Stimulated activated memory B cell treated with anti-CD40 and anti-IgM and Interleukin-4, amounts not matched to agents 10 μg/mL and 1 μg/mL and 100 μg/mL, for 72 hours (primary cell): ENCODE results near the gene SCNN1B.

Experiments
- ATAC-seq: fragments of 150-1000 bp; cut with Tn5 transposase; 2 replicates; pipeline ENCODE4 v1.10.0; 2021
- H3K27ac Mint-ChIP-seq: one replicate; pipeline ENCODE4 v1.8.0; 2022; ENCODE audit warnings: mild to moderate bottlenecking, mixed read lengths
- H3K27me3 Mint-ChIP-seq: one replicate; pipeline ENCODE4 v1.8.0; 2022; ENCODE audit warnings: mixed read lengths
- H3K36me3 Mint-ChIP-seq: one replicate; pipeline ENCODE4 v1.8.0; 2022; ENCODE audit warnings: mixed read lengths
- H3K4me1 Mint-ChIP-seq: one replicate; pipeline ENCODE4 v1.8.0; 2022; ENCODE audit warnings: mixed read lengths
- H3K4me3 Mint-ChIP-seq: one replicate; pipeline ENCODE4 v1.8.0; 2022; ENCODE audit warnings: mild to moderate bottlenecking, moderate library complexity, mixed read lengths
- H3K9me3 Mint-ChIP-seq: one replicate; pipeline ENCODE4 v1.8.0; 2022; ENCODE audit warnings: mixed read lengths

The SCNN1B gene

DNA sequence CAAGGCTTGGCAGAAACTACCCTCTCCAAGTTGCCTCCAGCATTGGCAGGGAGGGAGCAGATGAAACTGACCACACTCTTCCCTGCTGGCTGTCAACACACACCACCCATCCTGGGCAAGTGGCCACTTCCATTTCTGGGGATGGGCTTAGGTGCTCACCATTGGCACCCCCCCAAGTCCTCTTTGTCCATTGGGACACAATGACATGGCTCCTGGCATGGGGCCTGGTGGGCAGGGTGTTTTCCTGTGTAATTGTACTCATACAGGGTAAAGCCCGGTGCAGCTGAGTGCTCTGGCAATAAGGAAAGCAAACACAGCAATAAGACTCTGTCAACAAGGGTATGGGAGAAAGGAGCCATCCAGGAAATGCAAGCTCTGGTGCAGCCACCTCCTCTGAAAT, 22.6 kb downstream of the SCNN1B start:
- no peak overlapping the region for H3K27ac Mint-ChIP-seq
- peaks cover 25% of the 10 kb centered on the region for H3K4me1 Mint-ChIP-seq
- H3K9me3 Mint-ChIP-seq: no peaks in the 10 kb centered on the region
- H3K4me3 Mint-ChIP-seq: no peak overlapping the region
- ATAC-seq: no peak
- H3K36me3 Mint-ChIP-seq: no peaks in the 10 kb centered on the region
- no peaks in the 10 kb centered on the region for H3K27me3 Mint-ChIP-seq

DNA sequence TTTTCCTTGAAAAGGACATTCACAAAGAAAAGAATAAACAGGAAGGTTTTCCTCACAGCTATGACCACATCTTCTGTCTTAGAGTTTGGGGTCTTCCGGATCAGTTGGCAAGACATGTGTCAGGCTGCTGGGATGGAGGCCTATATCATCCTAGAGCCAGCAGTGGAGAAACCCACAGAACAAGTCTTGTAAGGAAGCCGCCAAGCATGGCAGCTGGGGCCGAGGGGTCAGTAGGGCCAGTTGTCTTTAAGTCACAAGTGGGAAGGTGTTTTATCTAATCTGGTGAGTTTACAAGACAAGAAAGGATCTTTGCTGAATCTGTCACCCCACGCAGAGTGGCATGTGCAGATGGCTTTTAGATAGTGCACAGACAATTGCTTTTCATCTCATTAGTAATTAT, 25.7 kb downstream of the SCNN1B start:
- Mint-ChIP-seq H3K4me3 (no peak overlapping the region), H3K9me3 (no peaks in the 10 kb centered on the region), H3K36me3 (no peaks in the 10 kb centered on the region), H3K27ac (no peak overlapping the region), H3K4me1 (peaks cover 27% of the 10 kb centered on the region), H3K27me3 (no peaks in the 10 kb centered on the region)
- ATAC-seq: no peak

DNA sequence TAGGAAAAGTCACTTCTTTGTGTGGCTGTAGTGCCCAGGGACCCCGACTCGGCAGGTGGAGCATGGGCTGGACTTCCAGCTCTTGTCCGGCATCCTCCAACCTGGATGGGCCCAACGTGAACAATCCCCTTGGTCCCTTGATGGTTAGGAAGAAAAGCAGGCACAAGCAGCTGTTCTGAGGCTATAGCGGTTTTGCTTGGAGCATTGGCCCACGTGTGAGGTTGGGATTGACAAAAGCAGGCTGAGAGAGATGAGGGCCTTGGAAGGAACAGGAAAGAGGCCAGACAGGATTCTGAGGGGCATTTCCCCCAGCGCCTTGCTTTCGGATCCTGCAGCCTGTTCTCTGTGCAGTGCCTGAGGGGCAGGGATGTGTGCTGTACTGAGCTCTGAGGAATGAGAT, 28.1 kb downstream of the SCNN1B start:
- no peaks in the 10 kb centered on the region for H3K9me3 Mint-ChIP-seq
- H3K27ac Mint-ChIP-seq: peak overlapping the region; percentile 42
- H3K36me3 Mint-ChIP-seq: no peaks in the 10 kb centered on the region
- no peak for ATAC-seq
- H3K27me3 Mint-ChIP-seq: no peaks in the 10 kb centered on the region
- peaks cover 21% of the 10 kb centered on the region for H3K4me1 Mint-ChIP-seq
- H3K4me3 Mint-ChIP-seq: no peak overlapping the region

DNA sequence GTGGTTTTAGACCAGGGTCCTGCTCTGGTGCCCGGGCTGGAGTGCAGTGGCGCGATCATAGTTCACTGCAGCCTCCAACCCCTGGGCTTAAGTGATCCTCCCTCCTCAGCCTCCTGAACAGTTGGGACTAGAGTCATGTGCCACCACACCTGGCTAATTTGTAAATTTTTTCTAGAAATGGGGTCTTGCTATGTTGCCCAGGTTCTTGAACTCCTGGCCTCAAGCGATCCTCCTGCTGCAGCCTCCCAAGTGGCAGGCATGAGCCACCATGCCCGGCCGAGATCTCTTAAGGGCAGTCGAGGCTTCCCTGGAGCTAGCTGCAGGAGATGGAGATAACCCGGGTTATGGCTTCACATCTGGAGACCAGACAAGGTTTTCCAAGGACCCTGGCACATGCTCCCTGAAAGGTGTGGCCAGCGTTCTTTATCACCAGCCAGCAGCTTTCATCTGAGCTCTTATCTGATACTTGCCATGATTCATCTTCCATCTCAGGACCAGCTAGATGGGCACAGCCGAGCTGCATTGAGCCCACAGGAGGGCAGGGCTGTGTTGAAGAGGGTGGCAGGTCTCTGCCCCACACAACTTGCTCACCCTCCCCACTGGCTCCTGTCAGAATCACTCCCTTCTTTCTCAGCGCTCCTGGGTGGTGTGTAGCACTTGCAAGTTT, 28.6 kb downstream of the SCNN1B start:
- Mint-ChIP-seq H3K4me3 (no peak overlapping the region), H3K4me1 (peaks cover 26% of the 10 kb centered on the region), H3K27me3 (no peaks in the 10 kb centered on the region), H3K36me3 (no peaks in the 10 kb centered on the region), H3K9me3 (no peaks in the 10 kb centered on the region), H3K27ac (no peak overlapping the region)
- ATAC-seq: no peak

DNA sequence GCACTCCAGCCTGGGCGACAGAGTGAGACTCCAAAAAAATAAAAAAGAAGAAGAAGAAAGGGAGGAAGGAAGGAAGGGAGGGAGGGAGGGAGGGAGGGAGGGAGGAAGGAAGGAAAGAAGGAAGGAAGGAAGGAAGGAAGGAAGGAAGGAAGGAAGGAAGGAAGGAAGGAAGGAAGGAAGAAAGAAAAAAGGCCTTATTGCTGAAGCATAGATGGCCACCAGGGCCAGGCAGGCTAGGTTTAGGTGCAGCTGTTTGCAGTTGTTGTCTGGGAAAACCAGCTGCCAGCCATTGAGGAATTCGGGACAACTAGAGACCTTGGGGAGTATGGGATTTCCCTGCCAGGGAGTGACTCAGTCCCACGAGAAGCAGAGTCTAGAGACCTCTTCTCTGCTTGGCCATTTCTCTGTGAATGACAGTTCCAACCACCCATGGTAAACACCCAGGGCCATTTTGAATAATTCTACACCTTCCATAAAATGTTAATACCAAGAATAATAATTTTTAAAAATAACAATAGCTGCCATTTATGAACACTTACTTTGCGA, 31.0 kb downstream of the SCNN1B start:
- peaks cover 38% of the 10 kb centered on the region for H3K4me1 Mint-ChIP-seq
- no peak overlapping the region for H3K27ac Mint-ChIP-seq
- no peak for ATAC-seq
- no peaks in the 10 kb centered on the region for H3K27me3 Mint-ChIP-seq
- no peaks in the 10 kb centered on the region for H3K9me3 Mint-ChIP-seq
- no peak overlapping the region for H3K4me3 Mint-ChIP-seq
- H3K36me3 Mint-ChIP-seq: no peaks in the 10 kb centered on the region

DNA sequence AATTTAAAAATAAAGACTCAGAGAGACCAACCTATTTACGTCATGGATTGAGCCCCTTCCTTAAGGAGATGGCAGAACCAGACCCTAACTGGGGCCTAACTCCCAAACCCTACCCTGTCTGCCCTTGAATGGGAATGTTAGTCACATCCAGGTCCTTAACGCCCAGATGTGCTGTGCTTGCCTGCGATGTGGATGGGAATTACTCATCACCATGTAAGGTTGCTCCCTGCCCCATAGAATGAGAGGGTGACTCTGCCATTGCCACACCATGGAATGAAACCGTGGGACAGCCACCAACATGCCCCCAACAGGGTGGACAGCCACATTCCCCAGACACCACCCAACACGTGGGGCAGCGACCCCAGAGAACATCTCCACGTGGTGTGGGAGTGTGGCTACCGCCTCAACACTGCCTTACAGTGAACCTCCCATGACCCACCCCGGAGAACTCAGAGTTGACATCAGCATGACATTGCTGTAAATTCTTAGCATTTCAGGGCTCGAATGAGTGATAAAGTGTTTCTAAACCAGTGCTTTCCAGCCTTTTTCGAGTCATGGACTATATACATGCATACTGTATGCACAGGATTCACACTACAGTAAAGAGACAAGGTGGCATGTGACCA, 31.8 kb downstream of the SCNN1B start:
- H3K36me3 Mint-ChIP-seq: no peaks in the 10 kb centered on the region
- no peaks in the 10 kb centered on the region for H3K9me3 Mint-ChIP-seq
- peak overlapping the region; percentile 82 for H3K27ac Mint-ChIP-seq
- peaks cover 38% of the 10 kb centered on the region for H3K4me1 Mint-ChIP-seq
- H3K4me3 Mint-ChIP-seq: no peak overlapping the region
- no peaks in the 10 kb centered on the region for H3K27me3 Mint-ChIP-seq
- ATAC-seq: no peak

DNA sequence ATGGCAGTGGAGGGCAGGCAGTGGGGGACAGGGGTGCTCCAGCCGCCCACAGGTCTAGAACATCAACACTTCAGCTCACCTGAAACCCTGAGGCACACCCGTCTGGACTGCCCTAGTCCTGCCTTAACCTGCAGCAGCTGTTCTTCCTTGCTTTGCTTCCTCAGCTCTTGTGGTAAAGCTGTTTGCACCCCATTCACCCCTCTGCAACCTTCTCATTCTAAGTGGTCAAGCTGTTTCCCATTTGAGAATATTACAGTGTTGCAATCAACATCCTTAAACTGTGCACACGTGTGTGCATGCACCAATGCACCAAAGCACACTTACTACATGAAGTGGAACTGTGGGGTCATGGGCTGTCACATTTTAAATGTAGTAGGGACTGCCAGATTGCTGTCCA, 32.4 kb downstream of the SCNN1B start:
- no peaks in the 10 kb centered on the region for H3K27me3 Mint-ChIP-seq
- peaks cover 38% of the 10 kb centered on the region for H3K4me1 Mint-ChIP-seq
- no peaks in the 10 kb centered on the region for H3K9me3 Mint-ChIP-seq
- H3K36me3 Mint-ChIP-seq: no peaks in the 10 kb centered on the region
- peak; percentile 65 for ATAC-seq
- no peak overlapping the region for H3K4me3 Mint-ChIP-seq
- H3K27ac Mint-ChIP-seq: peak overlapping the region; percentile 82

DNA sequence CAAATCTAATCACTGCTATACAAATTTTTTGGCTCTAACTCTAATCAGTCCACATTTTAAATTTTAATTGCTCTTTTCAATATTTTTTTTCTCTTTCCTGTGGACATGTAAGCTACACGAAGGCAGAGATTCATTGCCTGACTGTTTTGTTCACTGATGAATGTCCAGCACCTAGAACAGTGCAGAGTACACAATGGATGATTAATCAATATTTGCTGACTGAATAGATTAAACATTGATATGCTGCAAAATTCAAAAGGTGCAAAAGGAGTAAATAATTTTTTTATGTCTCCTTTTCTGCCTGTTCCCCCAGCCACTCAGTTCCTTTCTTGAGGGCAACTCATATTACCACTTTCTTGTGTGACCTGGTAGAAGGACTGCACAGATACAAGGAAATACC, 32.8 kb downstream of the SCNN1B start:
- ATAC-seq: no peak
- Mint-ChIP-seq H3K27me3 (no peaks in the 10 kb centered on the region), H3K4me1 (peaks cover 38% of the 10 kb centered on the region), H3K9me3 (no peaks in the 10 kb centered on the region), H3K27ac (peak overlapping the region; percentile 82), H3K36me3 (no peaks in the 10 kb centered on the region), H3K4me3 (no peak overlapping the region)

DNA sequence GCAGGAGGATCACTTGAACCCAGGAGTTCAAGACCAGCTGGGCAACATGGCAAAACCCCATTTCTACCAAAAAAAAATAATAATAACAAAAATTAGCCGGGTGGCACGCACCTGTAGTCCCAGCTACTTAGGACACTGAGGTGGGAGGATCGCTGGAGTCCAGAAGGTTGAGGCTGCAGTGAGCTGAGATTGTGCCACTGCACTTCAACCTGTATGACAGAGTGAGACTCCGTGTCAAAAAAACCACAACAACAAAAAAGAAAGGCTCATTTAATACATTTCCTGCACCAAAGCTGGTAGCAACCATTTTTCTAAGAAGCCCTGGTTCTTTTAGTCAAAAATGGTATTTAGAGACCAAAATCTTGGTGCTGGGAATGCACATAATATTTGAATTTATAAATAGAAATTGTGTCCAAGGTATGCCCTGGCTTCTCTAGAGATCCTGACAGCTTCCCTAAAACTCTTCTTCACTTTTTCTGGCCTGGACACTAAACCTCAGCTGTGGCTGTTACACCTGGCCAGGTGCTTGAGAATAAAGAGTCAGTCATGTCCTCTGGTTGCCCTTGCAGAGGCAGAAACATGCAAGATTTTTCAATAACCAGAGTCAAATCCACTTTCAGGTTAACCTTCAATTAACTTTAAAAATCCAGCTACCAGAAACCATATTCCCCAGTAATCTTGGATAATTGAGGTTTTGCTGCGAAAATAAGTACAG, 35.9 kb downstream of the SCNN1B start:
- peaks cover 40% of the 10 kb centered on the region for H3K4me1 Mint-ChIP-seq
- no peaks in the 10 kb centered on the region for H3K27me3 Mint-ChIP-seq
- H3K36me3 Mint-ChIP-seq: no peaks in the 10 kb centered on the region
- ATAC-seq: no peak
- no peaks in the 10 kb centered on the region for H3K9me3 Mint-ChIP-seq
- no peak overlapping the region for H3K4me3 Mint-ChIP-seq
- no peak overlapping the region for H3K27ac Mint-ChIP-seq

DNA sequence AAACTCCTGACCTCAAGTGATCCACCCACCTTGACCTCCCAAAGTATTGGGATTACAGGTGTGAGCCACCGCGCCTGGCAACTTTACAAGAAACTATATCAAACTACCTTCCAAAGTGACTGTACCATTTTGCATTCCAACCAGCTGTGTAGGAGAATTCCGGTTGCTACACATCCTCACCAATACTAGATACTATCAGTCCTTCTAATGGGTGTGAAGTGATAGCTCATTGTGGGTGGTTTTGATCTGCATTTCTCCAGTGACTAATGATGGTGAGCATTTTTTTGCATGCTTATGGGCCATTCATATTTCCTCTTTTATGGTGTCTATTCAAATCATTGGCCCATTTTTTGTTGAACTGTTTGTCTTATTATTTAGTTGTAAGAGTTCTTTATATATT, 37.7 kb downstream of the SCNN1B start:
- H3K4me1 Mint-ChIP-seq: peaks cover 28% of the 10 kb centered on the region
- H3K4me3 Mint-ChIP-seq: no peak overlapping the region
- no peak overlapping the region for H3K27ac Mint-ChIP-seq
- no peaks in the 10 kb centered on the region for H3K36me3 Mint-ChIP-seq
- no peak for ATAC-seq
- no peaks in the 10 kb centered on the region for H3K9me3 Mint-ChIP-seq
- no peaks in the 10 kb centered on the region for H3K27me3 Mint-ChIP-seq

DNA sequence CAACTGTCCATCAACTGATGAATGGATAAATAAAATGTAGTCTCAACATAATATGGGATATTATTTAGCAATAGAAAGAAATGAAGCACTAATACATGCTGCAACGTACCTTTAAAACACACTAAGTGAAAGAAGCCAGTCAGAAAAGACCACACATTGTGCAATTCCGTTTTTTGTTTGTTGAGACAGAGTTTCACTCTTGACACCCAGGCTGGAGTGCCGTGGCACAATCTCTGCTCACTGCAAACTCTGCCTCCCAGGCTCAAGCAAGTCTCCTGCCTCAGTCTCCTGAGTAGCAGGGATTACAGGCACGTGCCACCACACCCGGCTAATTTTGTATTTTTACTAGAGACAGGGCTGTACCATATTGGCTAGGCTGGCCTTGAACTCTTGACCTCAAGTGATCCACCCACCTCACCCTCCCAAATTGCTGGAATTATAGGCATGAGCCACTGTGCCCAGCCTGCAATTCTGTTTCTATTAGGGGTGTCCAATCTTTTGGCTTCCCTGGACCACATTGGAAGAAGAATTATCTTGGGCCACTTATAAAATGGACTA, 40.1 kb downstream of the SCNN1B start:
- Mint-ChIP-seq H3K27me3 (no peaks in the 10 kb centered on the region), H3K4me3 (no peak overlapping the region), H3K27ac (no peak overlapping the region), H3K9me3 (no peaks in the 10 kb centered on the region), H3K36me3 (no peaks in the 10 kb centered on the region), H3K4me1 (peaks cover 6% of the 10 kb centered on the region)
- ATAC-seq: no peak

DNA sequence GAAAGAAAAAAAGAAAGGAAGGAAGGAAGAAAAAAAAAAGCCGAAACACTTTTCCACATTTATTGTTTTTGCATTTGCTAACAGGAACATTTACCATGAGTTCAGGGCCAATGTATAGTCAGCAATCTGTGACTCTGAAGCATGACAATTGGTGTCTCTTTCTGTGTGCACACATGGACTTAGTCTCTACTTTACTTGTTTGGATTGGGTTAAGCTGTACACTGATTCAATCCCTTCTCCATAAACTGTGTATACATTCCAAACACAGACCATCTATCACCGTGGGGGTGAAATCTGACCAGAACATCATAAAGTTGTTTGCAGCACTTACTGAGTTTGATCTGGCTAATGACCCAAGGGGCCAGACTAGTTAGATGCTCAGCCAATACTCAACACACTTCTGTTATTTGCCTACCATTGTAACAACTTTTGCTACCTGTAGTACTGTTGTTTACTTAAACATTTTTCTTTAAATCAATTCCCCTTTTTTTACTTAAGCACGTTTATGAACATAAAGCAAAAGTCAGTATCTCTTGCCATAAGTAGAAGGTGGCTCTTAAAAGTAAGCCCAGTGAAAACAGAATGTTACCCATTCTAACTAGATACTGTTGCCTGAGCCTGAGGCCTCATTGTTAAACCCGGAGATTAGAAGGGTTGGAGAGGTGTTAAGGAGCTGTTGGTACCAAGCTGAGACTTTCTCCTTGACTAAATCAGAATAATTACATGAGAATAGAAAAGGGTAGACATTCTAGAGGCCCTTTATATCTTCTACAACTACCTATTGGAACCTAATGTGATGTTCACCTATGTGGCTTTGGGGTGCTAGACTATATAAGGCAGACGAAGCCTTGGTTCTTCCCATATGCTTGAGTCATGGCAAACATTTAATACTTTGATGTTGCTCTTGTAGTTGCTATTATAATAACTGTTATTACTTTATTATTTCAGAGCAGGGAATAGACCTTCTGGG, 41.8 kb downstream of the SCNN1B start:
- Mint-ChIP-seq H3K36me3 (no peaks in the 10 kb centered on the region), H3K27me3 (peaks cover 5% of the 10 kb centered on the region), H3K9me3 (no peaks in the 10 kb centered on the region), H3K4me1 (peaks cover 10% of the 10 kb centered on the region), H3K27ac (peak overlapping the region; percentile 10), H3K4me3 (no peak overlapping the region)
- ATAC-seq: no peak

DNA sequence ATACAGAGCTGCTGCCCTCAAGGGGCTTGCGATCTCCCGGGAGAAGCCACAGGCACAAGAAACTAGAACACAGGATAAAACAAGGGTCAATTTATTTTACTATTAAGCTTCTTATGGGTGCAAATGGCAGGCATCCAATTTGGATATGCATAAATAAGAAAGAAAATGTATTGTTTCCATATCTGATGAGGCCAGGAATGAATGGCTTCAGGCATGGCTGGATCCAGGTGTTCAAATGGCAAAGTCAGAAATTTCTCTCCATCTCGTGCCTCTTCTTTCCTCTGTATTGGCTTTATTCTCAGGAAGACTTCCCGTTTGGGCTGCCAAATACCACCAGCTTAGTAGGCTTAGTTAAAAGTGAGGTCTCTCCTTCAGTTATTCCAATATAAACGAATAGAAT, 43.1 kb downstream of the SCNN1B start:
- Mint-ChIP-seq H3K27ac (no peak overlapping the region), H3K27me3 (peaks cover 9% of the 10 kb centered on the region), H3K9me3 (no peaks in the 10 kb centered on the region), H3K4me1 (peaks cover 15% of the 10 kb centered on the region), H3K4me3 (no peak overlapping the region), H3K36me3 (no peaks in the 10 kb centered on the region)
- no peak for ATAC-seq

DNA sequence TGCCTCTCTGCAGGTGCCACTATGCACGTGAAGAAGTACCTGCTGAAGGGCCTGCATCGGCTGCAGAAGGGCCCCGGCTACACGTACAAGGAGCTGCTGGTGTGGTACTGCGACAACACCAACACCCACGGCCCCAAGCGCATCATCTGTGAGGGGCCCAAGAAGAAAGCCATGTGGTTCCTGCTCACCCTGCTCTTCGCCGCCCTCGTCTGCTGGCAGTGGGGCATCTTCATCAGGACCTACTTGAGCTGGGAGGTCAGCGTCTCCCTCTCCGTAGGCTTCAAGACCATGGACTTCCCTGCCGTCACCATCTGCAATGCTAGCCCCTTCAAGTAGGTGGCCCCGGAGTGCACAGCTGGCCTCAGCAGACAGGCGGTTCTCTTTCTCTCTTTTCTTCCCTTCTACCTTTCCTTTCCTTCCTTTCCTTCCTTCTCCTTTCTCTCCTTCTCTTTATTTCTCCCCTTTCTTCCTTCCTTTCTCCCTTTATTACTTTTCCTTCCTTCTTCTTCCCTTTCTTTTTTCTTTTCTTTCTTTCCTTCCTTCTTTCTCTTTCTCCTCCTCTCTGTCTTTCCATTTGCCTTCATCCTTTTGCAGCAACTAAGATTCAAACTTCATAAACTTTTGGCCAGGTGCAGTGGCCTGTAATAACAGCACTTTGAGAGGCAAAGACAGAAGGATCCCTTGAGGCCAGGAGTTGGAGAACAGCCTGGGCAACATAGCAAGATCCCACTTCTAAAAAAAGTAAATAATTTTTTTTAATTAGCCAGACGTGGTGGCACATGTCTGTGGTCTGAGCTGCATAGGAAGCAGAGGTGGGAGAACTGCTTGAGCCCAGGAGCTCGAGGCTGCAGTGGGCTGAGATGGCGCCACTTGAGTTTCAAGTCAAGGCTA, 46.7 kb downstream of the SCNN1B start:
- H3K9me3 Mint-ChIP-seq: peaks cover 7% of the 10 kb centered on the region
- H3K4me1 Mint-ChIP-seq: peaks cover 14% of the 10 kb centered on the region
- no peak for ATAC-seq
- H3K27me3 Mint-ChIP-seq: peaks cover 18% of the 10 kb centered on the region
- no peaks in the 10 kb centered on the region for H3K36me3 Mint-ChIP-seq
- no peak overlapping the region for H3K27ac Mint-ChIP-seq
- H3K4me3 Mint-ChIP-seq: no peak overlapping the region
